Breast epithelium (tissue), 4 donors: ENCODE data around the gene PMEPA1. TPM values are rescaled to one million over a fixed set of nuclear protein-coding genes. Genes with fewer than 3 reads are reported as not detected.

Experiments used
- DNase-seq, 2 donors: peaks; one replicate each; pipeline ENCODE4 v3.0.0-alpha.2; 2019; ENCODE audit warnings: low spot score in 2 of 2
- H3K27ac ChIP-seq, 2 donors: fragments of 200-600 bp; sonication (generic) in 1 of 2; one replicate each; pipeline ENCODE4 v1.5.1; 2016 to 2019; ENCODE audit warnings: mild to moderate bottlenecking in 1 of 2
- H3K27me3 ChIP-seq, 2 donors: fragments of 200-600 bp; sonication (generic) in 1 of 2; one replicate each; pipeline versions ENCODE4 v1.5.1 to v1.6.0; 2017 to 2019; ENCODE audit warnings: control low read depth in 1 of 2, mild to moderate bottlenecking in 1 of 2
- H3K36me3 ChIP-seq: fragments of 200-600 bp; one replicate; pipeline ENCODE4 v1.5.1; 2019
- H3K4me1 ChIP-seq, 2 donors: fragments of 200-600 bp; sonication (generic); one replicate each; pipeline ENCODE4 v1.5.1; 2016 to 2019; ENCODE audit warnings: control low read depth in 1 of 2
- H3K4me3 ChIP-seq, 3 donors: fragments of 200-600 bp; sonication (generic); 1 replicate in 2 of 3; 2 replicates in 1 of 3; pipeline ENCODE4 v1.5.1; 2016 to 2019; ENCODE audit warnings: mild to moderate bottlenecking in 3 of 3, moderate library complexity in 2 of 3
- H3K9me3 ChIP-seq, 2 donors: fragments of 200-600 bp; sonication (generic) in 1 of 2; one replicate each; pipeline ENCODE4 v1.5.1; 2016 to 2019; ENCODE audit warnings: control low read depth in 1 of 2
- POLR2A ChIP-seq: fragments of 450-650 bp; IDR thresholded peaks from one replicate; pipeline ENCODE4 v1.6.1; 2016; ENCODE audit warnings: antibody characterized with exemption, mild to moderate bottlenecking, moderate library complexity
- POLR2AphosphoS5 ChIP-seq, 3 donors: sonication (generic); formaldehyde crosslinking; IDR thresholded peaks; one replicate each; pipeline ENCODE4 v1.6.1; 2017; ENCODE audit warnings: antibody characterized with exemption in 3 of 3
- intact Hi-C: fragments of 100-400 bp; cut with DNase I; formaldehyde crosslinking; loops from one replicate; pipeline ENCODE4 v1.15.1; 2023; ENCODE audit warnings: low total_unique reads
- total RNA-seq, 3 donors: library from RNA; depleted of rRNA; stranded (reverse); fragments of >200 nt; gene quantifications; one replicate each; pipeline ENCODE4 v1.1.0, GENCODE V29; 2016
- TF ChIP-seq, protein P1 (sequence below), 3 donors: fragments of 450-650 bp; IDR thresholded peaks; one replicate each; pipeline ENCODE4 v1.5.1; 2016 to 2017; ENCODE audit warnings: antibody characterized with exemption in 3 of 3, mild to moderate bottlenecking in 3 of 3, moderate library complexity in 3 of 3

The PMEPA1 gene
- total RNA-seq, 3 donors from 2014 or later, result 9.2 to 13.2 (median 13.1) TPM

GRCh38 chr20:57609842-57610167 is 100.0 kb downstream of the PMEPA1 start:
- no peak overlapping the region for H3K27ac ChIP-seq
- no peaks in the 10 kb centered on the region for H3K9me3 ChIP-seq
- no peak for DNase-seq
- no peak overlapping the region for H3K4me3 ChIP-seq
- no peaks in the 10 kb centered on the region for H3K27me3 ChIP-seq
- TF ChIP-seq POLR2AphosphoS5 (IDR thresholded peaks at IDR 0.05), result no peak
- TF ChIP-seq, protein P1, sequence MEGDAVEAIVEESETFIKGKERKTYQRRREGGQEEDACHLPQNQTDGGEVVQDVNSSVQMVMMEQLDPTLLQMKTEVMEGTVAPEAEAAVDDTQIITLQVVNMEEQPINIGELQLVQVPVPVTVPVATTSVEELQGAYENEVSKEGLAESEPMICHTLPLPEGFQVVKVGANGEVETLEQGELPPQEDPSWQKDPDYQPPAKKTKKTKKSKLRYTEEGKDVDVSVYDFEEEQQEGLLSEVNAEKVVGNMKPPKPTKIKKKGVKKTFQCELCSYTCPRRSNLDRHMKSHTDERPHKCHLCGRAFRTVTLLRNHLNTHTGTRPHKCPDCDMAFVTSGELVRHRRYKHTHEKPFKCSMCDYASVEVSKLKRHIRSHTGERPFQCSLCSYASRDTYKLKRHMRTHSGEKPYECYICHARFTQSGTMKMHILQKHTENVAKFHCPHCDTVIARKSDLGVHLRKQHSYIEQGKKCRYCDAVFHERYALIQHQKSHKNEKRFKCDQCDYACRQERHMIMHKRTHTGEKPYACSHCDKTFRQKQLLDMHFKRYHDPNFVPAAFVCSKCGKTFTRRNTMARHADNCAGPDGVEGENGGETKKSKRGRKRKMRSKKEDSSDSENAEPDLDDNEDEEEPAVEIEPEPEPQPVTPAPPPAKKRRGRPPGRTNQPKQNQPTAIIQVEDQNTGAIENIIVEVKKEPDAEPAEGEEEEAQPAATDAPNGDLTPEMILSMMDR (IDR thresholded peaks at IDR 0.05), result no peak
- no peak for TF ChIP-seq POLR2A
- no peaks in the 10 kb centered on the region for H3K4me1 ChIP-seq
- H3K36me3 ChIP-seq, result no peaks in the 10 kb centered on the region
- intact Hi-C loops, result no loop called here

- Histone ChIP-seq H3K36me3 (no peaks in the 10 kb centered on the region), H3K4me1 (no peaks in the 10 kb centered on the region), H3K27ac (no peak overlapping the region), H3K4me3 (no peak overlapping the region), H3K27me3 (no peaks in the 10 kb centered on the region), H3K9me3 (no peaks in the 10 kb centered on the region)
- intact Hi-C loops, result no loop called here
- peak in 1 of 2 donors; percentile 27 for DNase-seq
- TF ChIP-seq, protein P1 (IDR thresholded peaks at IDR 0.05), result no peak
- TF ChIP-seq POLR2A (no peak), POLR2AphosphoS5 (IDR thresholded peaks at IDR 0.05) (no peak)
Observed at GRCh38 chr20:57609086-57609841, 100.6 kb downstream of the PMEPA1 start.

DNA sequence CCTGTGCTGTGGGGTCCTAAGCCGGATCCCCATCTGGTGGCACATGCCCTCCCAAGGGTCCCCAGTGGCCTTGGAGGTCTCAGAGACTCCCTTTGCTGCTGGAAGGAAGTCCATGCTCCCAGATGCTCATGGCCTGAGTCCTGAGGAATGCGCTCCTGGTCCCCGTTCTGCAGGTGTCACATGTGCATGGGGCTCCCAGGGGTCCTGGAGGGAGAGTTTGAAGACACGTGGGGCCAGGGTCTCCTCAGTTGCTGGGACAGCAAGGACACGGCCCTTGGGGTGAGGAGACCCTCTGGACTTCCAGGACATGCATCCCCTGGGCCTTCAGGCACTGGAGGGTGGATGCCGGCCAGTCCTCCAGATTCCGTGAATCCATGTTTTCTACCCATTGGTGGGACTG is 101.3 kb downstream of the PMEPA1 start:
- intact Hi-C loops, result no loop called here
- Histone ChIP-seq H3K36me3 (no peaks in the 10 kb centered on the region), H3K27me3 (no peaks in the 10 kb centered on the region), H3K9me3 (no peaks in the 10 kb centered on the region), H3K4me3 (no peak overlapping the region), H3K4me1 (no peaks in the 10 kb centered on the region), H3K27ac (no peak overlapping the region)
- DNase-seq, result peak in 1 of 2 donors; percentile 37
- TF ChIP-seq POLR2A (no peak), POLR2AphosphoS5 (IDR thresholded peaks at IDR 0.05) (no peak)
- TF ChIP-seq, protein P1 (IDR thresholded peaks at IDR 0.05), result no peak

DNA sequence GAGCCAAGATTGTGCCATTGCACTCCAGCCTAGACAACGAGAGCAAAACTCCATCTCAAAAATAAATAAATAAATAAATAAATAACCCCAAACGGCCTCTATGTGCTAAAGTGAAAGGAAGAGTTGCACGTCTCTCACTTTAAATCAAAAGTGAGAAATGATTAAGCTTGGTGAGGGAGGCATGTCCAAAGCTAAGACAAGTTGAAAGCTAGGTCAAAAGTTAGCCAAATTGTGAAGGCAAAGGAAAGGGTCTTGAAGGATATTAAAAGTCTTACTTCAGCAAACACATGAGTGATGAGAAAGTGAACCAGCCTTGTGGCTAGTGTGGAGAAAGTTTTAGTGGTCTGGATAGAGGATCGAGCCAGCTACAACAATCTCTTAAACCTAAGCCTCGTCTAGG is 103.9 kb downstream of the PMEPA1 start:
- H3K27me3 ChIP-seq, result no peaks in the 10 kb centered on the region
- H3K4me1 ChIP-seq, result no peaks in the 10 kb centered on the region
- H3K36me3 ChIP-seq, result no peaks in the 10 kb centered on the region
- intact Hi-C loops, result no loop called here
- TF ChIP-seq POLR2AphosphoS5 (IDR thresholded peaks at IDR 0.05) (no peak), POLR2A (no peak)
- TF ChIP-seq, protein P1 (IDR thresholded peaks at IDR 0.05), result no peak
- no peaks in the 10 kb centered on the region for H3K9me3 ChIP-seq
- no peak overlapping the region for H3K4me3 ChIP-seq
- no peak overlapping the region for H3K27ac ChIP-seq
- no peak for DNase-seq

DNA sequence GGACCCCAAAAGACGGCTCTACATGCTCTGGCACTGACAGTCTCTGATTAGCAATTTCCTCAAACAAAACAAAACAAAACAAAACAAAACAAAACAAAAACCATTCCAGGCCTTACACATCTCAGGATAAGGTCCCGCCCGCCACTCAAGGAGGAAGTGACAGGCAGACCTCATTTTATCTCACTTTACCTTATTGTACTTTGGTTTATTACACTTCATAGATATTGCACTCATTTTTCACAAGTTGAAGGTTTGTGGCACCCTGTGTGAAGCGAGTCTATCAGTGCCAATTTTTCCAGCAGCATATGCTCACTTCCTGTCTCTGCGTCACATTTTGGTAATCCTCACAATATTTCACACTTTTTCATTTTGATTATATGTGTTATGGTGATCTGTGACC is 104.8 kb downstream of the PMEPA1 start:
- no peaks in the 10 kb centered on the region for H3K27me3 ChIP-seq
- intact Hi-C loops, result no loop called here
- no peaks in the 10 kb centered on the region for H3K36me3 ChIP-seq
- H3K4me1 ChIP-seq, result no peaks in the 10 kb centered on the region
- H3K4me3 ChIP-seq, result no peak overlapping the region
- TF ChIP-seq POLR2AphosphoS5 (IDR thresholded peaks at IDR 0.05), result no peak
- TF ChIP-seq, protein P1 (IDR thresholded peaks at IDR 0.05), result no peak
- no peak for TF ChIP-seq POLR2A
- H3K9me3 ChIP-seq, result no peaks in the 10 kb centered on the region
- DNase-seq, result no peak
- no peak overlapping the region for H3K27ac ChIP-seq
